Smooth muscle cell (in vitro differentiated cells): ENCODE data around the gene PIK3R5. TPM values are rescaled to one million over a fixed set of nuclear protein-coding genes. Genes with fewer than 3 reads are reported as not detected.

Source experiments
- DNase-seq: peaks from one replicate; lab custom pipeline; 2025; ENCODE audit not compliant: unreplicated experiment; lab: John Stamatoyannopoulos, UW
- H2AFZ ChIP-seq: fragments of 200-600 bp; sonication (generic); 2 replicates; pipeline ENCODE4 v1.6.0; 2016; ENCODE audit warnings: antibody characterized with exemption, low read depth, mild to moderate bottlenecking
- H3F3A ChIP-seq: fragments of 200-600 bp; sonication (generic); 2 replicates; pipeline ENCODE4 v1.6.0; 2017; ENCODE audit warnings: antibody characterized with exemption, low read depth
- H3K27ac ChIP-seq: fragments of 200-600 bp; sonication (generic); 2 replicates; pipeline ENCODE4 v1.5.1; 2016; ENCODE audit warnings: low read depth, mild to moderate bottlenecking
- H3K27me3 ChIP-seq: fragments of 200-600 bp; sonication (generic); 2 replicates; pipeline ENCODE4 v1.6.1; 2016; ENCODE audit warnings: low read depth, mild to moderate bottlenecking
- H3K36me3 ChIP-seq: fragments of 200-600 bp; sonication (generic); 2 replicates; pipeline ENCODE4 v1.5.1; 2016; ENCODE audit warnings: low read depth
- H3K4me1 ChIP-seq: fragments of 200-600 bp; sonication (generic); 2 replicates; pipeline ENCODE4 v1.5.1; 2016; ENCODE audit warnings: low read depth
- H3K4me2 ChIP-seq: fragments of 200-600 bp; sonication (generic); 2 replicates; pipeline ENCODE4 v1.6.0; 2016; ENCODE audit warnings: mild to moderate bottlenecking
- H3K4me3 ChIP-seq: fragments of 200-600 bp; sonication (generic); 2 replicates; pipeline ENCODE4 v1.5.1; 2016; ENCODE audit warnings: mild to moderate bottlenecking
- H3K79me2 ChIP-seq: fragments of 200-600 bp; sonication (generic); 2 replicates; pipeline ENCODE4 v1.6.0; 2016; ENCODE audit warnings: low read depth, mild to moderate bottlenecking
- H3K9ac ChIP-seq: fragments of 200-600 bp; sonication (generic); 2 replicates; pipeline ENCODE4 v1.6.0; 2016; ENCODE audit warnings: low read depth
- H3K9me3 ChIP-seq: fragments of 200-600 bp; sonication (generic); replicated peaks from 2 replicates; pipeline ENCODE4 v1.5.1; 2016; ENCODE audit warnings: low read depth
- H4K20me1 ChIP-seq: fragments of 200-600 bp; sonication (generic); 2 replicates; pipeline ENCODE4 v1.6.0; 2016; ENCODE audit warnings: low read depth
- CTCF ChIP-seq: fragments of 200-600 bp; sonication (generic); IDR thresholded peaks from 2 replicates; pipeline ENCODE4 v1.5.1; 2017; ENCODE audit warnings: borderline replicate concordance, mild to moderate bottlenecking, antibody characterized with exemption; ENCODE audit not compliant: insufficient read depth, poor library complexity, severe bottlenecking
- WGBS: methylation state at CpG from one replicate; pipeline ENCODE4 v1.1.7; 2016; ENCODE audit warnings: low lambda C conversion rate; 5-methylcytosine and 5-hydroxymethylcytosine counted together
- polyA plus RNA-seq: library from polyadenylated mRNA; unstranded; fragments of >200 nt; fragmentation: Nextera tagmentation; extraction: Ambion mirVana; gene quantifications from 2 replicates; pipeline ENCODE4 v1.2.1, GENCODE V29; 2016
- total RNA-seq: library from RNA; depleted of rRNA; stranded (reverse); fragments of >200 nt; gene quantifications from 2 replicates; pipeline ENCODE4 v1.2.3, GENCODE V29; 2014

Gene PIK3R5
- total and polyA plus RNA-seq, 2 experiments from 2014 or later = not detected

- Histone ChIP-seq H3K9me3 (no peaks in the 10 kb centered on the region), H3K9ac (no peak overlapping the region), H4K20me1 (no peaks in the 10 kb centered on the region), H3F3A (no peaks in the 10 kb centered on the region), H3K27me3 (peaks cover 7% of the 10 kb centered on the region), H3K4me1 (no peaks in the 10 kb centered on the region), H3K4me2 (no peak overlapping the region), H3K36me3 (no peaks in the 10 kb centered on the region), H3K4me3 (no peak overlapping the region), H2AFZ (no peak overlapping the region), H3K27ac (no peak overlapping the region), H3K79me2 (no peaks in the 10 kb centered on the region)
- no peak for DNase-seq
- TF ChIP-seq CTCF = no peak
Observed at GRCh38 chr17:8944083-8944482, 21.4 kb downstream of the PIK3R5 start.

GRCh38 chr17:8941980-8942622 is 23.4 kb downstream of the PIK3R5 start:
- no peaks in the 10 kb centered on the region for H3K4me1 ChIP-seq
- no peaks in the 10 kb centered on the region for H3K36me3 ChIP-seq
- 63% methylated on average over 8 of the region's 8 CpGs for WGBS
- H3K9ac ChIP-seq = no peak overlapping the region
- no peak overlapping the region for H2AFZ ChIP-seq
- H4K20me1 ChIP-seq = no peaks in the 10 kb centered on the region
- no peak for TF ChIP-seq CTCF
- DNase-seq = no peak
- no peaks in the 10 kb centered on the region for H3K79me2 ChIP-seq
- H3K9me3 ChIP-seq = no peaks in the 10 kb centered on the region
- H3K27ac ChIP-seq = no peak overlapping the region
- H3K4me3 ChIP-seq = no peak overlapping the region
- no peak overlapping the region for H3K4me2 ChIP-seq
- H3F3A ChIP-seq = no peaks in the 10 kb centered on the region
- peaks cover 7% of the 10 kb centered on the region for H3K27me3 ChIP-seq

GRCh38 chr17:8941520-8941919 is 24.0 kb downstream of the PIK3R5 start:
- H3K9me3 ChIP-seq = no peaks in the 10 kb centered on the region
- no peaks in the 10 kb centered on the region for H4K20me1 ChIP-seq
- no peak for DNase-seq
- no peaks in the 10 kb centered on the region for H3F3A ChIP-seq
- 93% methylated on average over 14 of the region's 14 CpGs for WGBS
- H3K27me3 ChIP-seq = peaks cover 7% of the 10 kb centered on the region
- H3K27ac ChIP-seq = no peak overlapping the region
- H3K4me3 ChIP-seq = no peak overlapping the region
- H3K4me1 ChIP-seq = no peaks in the 10 kb centered on the region
- H3K9ac ChIP-seq = no peak overlapping the region
- H2AFZ ChIP-seq = no peak overlapping the region
- TF ChIP-seq CTCF = no peak
- H3K4me2 ChIP-seq = no peak overlapping the region
- no peaks in the 10 kb centered on the region for H3K79me2 ChIP-seq
- H3K36me3 ChIP-seq = no peaks in the 10 kb centered on the region

DNA sequence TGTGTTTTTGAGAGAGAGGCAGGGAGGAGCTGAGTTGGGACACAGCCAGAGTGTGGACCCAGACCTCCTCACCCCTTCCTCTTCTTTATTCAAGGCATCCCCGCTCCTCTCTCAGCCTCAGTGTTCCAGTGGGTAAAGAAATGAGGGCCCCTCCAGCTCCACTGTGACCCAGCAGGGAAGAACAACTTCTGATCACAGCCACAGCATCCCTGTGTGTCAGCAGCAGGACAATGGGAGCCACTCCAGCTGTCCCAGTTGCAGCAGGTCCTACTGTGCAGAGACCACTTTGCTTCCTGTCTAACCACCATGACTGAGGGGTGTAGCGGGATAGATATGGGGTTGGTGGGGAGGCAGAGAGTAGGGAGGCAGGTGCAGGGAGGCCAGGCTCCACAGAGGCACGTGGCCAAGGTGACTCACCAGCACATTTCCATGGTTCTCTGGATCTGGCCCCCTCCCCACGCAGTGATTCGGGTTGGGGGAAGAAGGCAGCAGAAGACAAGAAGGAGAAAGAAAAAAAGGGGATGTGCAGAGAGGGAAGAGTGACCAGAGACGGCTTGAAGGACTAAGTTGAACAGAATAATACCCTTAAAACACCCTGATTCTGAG is 24.5 kb downstream of the PIK3R5 start:
- H3K27ac ChIP-seq = no peak overlapping the region
- no peaks in the 10 kb centered on the region for H3K9me3 ChIP-seq
- H3F3A ChIP-seq = no peaks in the 10 kb centered on the region
- no peak overlapping the region for H2AFZ ChIP-seq
- no peaks in the 10 kb centered on the region for H4K20me1 ChIP-seq
- H3K27me3 ChIP-seq = peaks cover 7% of the 10 kb centered on the region
- 78% methylated on average over 6 of the region's 6 CpGs for WGBS
- no peak overlapping the region for H3K4me2 ChIP-seq
- H3K36me3 ChIP-seq = no peaks in the 10 kb centered on the region
- no peak for TF ChIP-seq CTCF
- no peaks in the 10 kb centered on the region for H3K4me1 ChIP-seq
- H3K9ac ChIP-seq = no peak overlapping the region
- DNase-seq = no peak
- no peaks in the 10 kb centered on the region for H3K79me2 ChIP-seq
- no peak overlapping the region for H3K4me3 ChIP-seq
